Measurements from ENCODE around the gene KDM8.

DNA sequence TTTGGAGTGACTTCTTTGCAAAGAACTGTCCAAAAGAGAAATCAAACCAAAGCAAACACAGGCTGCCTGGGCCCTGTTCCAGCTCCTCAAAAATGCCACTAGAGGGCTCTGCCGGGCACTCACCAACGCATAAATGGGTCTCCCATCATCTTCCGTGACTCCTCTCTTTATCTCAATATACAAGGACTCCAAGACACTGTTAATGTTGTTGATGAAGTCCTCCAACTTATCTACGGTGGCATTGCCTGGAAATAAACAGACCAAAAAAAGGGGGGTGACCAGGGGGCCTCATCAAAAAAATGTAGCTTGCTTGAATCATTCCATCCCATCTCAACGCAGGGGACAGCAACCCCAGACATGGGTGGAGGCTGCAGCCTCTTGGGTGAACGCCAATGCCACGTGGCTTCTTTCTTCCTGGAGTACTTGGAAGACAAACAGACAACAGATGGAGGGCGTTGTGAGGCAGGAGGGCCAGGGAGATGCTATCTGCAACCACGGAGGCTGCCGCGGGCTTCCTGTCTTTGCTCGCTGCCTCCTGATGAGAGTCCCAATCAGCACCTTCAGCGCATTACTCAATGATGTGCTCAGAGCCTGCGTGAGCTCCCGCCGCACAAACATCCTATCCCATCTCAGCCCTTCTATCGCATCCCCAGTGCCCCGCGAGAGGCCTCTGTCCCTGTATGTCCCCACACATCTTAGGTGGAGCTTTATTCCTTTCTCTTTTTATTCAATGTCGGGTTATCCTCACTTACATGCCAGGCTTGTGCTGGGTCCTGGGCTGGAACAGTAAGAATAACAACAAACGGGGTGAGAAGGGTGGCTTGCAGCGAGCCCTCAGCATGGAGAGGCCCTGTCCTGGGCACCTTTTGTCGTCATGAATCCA is 32.0 kb downstream of the KDM8 start:
- TF ChIP-seq, protein P1, sequence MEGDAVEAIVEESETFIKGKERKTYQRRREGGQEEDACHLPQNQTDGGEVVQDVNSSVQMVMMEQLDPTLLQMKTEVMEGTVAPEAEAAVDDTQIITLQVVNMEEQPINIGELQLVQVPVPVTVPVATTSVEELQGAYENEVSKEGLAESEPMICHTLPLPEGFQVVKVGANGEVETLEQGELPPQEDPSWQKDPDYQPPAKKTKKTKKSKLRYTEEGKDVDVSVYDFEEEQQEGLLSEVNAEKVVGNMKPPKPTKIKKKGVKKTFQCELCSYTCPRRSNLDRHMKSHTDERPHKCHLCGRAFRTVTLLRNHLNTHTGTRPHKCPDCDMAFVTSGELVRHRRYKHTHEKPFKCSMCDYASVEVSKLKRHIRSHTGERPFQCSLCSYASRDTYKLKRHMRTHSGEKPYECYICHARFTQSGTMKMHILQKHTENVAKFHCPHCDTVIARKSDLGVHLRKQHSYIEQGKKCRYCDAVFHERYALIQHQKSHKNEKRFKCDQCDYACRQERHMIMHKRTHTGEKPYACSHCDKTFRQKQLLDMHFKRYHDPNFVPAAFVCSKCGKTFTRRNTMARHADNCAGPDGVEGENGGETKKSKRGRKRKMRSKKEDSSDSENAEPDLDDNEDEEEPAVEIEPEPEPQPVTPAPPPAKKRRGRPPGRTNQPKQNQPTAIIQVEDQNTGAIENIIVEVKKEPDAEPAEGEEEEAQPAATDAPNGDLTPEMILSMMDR (conservative IDR thresholded peaks at IDR 0.05): peak; percentile 93
- TF ChIP-seq EZH2 (IDR thresholded peaks at IDR 0.05; ENCODE audit: low read depth): no peak

All from PC-9 (cell line).